Stimulated activated CD4-positive, alpha-beta T cell treated with anti-CD3 and anti-CD28 coated beads, Interleukin-15, amount 100 ng/mL, for 48 hours (primary cell): ENCODE data around the gene MMP20.
"Not testable (repeated sequence)": the region's sequence is repeated elsewhere in the genome, so short reads cannot be mapped to it uniquely, and the experiment has no call there.

ENCODE experiments used
- DNase-seq, 2 donors: peaks; one replicate each; pipeline ENCODE4 v3.0.0-alpha.2; 2020; ENCODE audit warnings: low read depth in 2 of 2

Gene MMP20

GRCh38 chr11:102625177-102625576, at the start of gene MMP20:
Gene MMP20 (minus strand): TSS chr11:102625332. CDS start chr11:102625319, 13 bp downstream.
- DNase-seq, result no peak

- DNase-seq, result no peak
Measured at GRCh38 chr11:102669664-102670063, 44.5 kb upstream of the MMP20 start.

DNA sequence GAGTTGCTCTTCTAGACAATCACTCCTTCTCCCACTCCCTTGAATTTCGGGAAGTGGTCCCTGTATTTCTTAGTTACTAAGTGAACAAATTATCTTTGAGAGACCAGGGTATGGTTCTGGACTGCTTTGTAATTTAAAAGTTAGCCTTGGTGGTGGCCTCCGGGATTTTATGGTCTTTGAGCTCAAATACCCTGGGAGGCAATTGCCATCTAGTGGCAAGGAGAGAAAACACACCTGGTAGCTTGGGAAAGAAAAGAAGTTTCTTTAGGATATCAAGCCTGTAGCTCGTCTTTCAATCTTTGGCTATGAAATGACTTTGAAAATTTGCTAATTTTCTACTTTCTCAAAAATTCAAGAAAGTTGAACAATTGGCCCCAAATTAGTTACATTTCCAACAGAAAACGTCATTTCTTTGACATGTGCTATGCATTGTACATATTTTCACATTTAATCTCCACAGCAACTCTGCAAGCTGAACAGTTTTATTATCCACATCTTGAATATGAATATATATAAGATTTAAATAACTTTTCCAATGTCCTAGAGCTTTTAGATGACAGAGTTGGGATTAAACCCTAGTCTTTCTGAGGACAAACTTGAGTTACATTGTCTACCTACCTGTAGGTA, 41.3 kb upstream of the MMP20 start:
- DNase-seq, result peak in 1 of 2 donors; percentile 4

- peak in 1 of 2 donors; percentile 3 for DNase-seq
Measured at GRCh38 chr11:102664001-102664752, 39.0 kb upstream of the MMP20 start.

- DNase-seq, result no peak
Measured at GRCh38 chr11:102662607-102663006, 37.5 kb upstream of the MMP20 start.

GRCh38 chr11:102661040-102661439, 35.9 kb upstream of the MMP20 start:
- no peak for DNase-seq

- no peak for DNase-seq
Measured at GRCh38 chr11:102656528-102656927, 31.4 kb upstream of the MMP20 start.

- DNase-seq, result no peak
Measured at GRCh38 chr11:102655547-102655946, 30.4 kb upstream of the MMP20 start.

DNA sequence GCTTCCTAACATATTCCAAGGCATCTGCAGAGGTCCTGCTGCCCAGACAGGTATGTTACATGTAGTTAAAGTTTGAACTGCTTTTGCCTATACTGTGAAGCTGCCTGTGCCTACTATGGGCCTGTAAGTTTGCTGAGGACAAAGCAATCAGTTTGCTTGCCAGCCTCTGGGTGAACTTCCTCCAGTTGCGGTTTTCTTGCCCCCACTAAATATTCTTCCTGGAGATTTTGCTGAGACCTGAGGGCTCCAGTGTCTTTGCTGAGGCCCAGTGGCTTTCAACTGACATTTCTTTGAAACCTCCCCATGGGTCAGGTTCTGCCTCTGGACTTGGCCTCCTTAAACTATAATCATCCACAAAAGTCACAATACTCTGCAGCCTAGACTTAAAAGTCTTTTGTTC, 29.6 kb upstream of the MMP20 start:
- no peak for DNase-seq

DNA sequence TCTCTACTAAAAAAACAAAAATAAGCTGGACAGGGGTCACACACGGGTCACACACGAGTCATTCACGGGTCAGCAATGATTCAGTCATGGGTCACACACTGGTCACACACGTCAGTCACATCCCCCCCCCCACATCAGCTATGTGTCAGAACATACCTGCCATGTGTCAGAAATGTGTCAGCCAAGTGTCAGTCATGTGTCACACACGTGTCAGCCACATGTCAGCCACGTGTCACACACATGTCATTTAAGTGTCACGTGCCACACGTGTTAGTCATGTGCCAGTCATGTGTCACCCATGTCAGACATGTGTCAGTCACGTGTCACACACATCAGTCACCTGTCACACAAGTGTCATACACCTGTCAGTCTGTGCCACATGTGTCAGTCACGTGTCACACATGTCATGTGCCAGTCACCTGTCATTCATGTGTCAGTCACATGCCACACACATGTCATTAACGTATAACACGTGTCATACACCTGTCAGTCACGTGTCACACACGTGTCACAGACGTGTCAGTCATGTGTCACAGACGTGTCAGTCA, 28.7 kb upstream of the MMP20 start:
- DNase-seq, result no peak

DNA sequence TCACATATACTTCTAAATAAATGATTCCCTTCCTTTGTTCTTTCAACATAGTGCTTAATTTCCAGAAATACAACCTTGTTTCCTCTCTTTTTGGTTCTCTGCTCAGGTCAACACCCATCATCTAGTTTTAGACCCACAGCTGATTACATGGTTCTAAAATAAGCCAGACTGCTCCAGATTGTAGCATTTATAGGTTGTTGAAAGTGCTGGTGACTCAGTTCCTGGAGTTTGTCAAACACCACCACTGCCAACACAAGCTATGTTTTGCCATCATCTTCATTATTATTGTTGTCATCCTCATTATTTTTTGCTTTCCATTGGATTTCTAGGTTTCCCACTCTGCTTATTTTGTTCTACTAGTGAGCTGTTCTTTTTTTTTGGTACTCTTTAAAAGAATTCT, 22.3 kb upstream of the MMP20 start:
- DNase-seq, result no peak

GRCh38 chr11:102643941-102644340, 18.8 kb upstream of the MMP20 start:
- DNase-seq, result no peak

DNA sequence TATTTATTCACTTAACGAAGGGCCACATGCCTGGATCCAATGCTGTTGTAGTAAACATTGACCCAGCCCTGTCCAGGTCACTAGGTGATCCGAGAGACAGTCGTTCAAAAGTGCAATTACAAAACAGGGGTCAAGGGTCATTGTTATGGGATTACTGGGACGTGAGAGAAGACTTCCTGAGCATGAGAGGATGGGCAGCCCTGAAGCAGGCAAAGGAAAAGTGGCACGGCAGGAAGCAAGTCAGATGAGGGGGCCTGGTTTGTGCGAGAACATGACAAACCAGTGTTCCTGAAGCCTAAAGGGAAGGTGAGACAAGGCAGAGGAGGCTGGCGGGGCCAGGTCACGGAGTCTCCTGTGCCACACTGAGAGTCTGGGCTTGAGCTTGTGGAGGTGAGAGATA, 15.8 kb upstream of the MMP20 start:
- no peak for DNase-seq

DNA sequence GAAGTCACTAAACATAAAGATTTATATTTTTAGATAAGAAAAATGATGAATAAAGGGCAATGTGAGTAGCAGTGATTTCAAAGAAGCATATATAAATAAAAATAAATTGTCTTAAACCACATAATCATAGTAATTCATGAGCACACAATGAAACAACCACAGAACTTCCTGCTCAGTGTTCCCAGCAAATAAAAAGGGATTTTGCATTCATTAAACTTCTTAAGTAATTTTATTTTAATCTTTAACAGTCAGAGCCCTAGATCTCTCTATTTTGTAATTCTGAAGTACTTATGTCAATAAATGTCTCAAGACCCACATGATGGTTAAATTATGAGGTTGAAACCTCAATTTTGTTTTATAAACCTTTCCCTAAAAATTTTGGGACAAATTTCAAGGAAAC, 14.5 kb upstream of the MMP20 start:
- no peak for DNase-seq

- DNase-seq, result no peak
Measured at GRCh38 chr11:102637731-102638130, 12.6 kb upstream of the MMP20 start.

DNA sequence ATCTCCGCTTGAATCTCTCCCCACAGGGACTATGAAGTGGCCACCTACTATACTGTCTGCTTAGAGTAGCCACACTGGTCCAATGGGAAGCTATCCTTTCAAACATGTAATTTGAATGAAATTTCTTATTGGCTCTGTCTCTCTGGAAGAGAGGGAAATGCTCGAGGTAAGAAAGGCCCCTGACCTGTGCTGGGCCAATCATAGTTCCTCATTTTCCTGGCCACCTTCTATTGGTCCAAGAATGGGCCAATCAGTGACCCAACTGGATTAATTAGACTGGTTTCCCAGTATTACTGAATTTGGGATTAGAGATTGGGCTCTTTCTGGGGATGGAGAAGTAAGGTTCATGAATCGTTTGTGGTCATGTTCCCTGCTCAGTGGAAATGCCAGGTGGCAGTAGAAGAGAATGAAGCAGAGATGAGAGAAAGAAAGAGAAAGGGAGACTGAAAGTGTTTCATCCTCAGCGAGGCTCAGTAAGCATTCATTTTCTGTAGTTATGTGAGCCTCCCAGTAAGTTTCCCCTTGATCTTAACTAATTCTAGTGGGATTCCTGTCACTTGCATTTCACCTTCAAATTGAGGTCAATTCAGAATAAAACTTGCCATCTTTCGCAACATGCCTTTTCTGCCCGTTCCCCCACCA, 8.4 kb upstream of the MMP20 start:
- DNase-seq, result no peak

GRCh38 chr11:102632026-102632425, 6.9 kb upstream of the MMP20 start:
- no peak for DNase-seq

DNA sequence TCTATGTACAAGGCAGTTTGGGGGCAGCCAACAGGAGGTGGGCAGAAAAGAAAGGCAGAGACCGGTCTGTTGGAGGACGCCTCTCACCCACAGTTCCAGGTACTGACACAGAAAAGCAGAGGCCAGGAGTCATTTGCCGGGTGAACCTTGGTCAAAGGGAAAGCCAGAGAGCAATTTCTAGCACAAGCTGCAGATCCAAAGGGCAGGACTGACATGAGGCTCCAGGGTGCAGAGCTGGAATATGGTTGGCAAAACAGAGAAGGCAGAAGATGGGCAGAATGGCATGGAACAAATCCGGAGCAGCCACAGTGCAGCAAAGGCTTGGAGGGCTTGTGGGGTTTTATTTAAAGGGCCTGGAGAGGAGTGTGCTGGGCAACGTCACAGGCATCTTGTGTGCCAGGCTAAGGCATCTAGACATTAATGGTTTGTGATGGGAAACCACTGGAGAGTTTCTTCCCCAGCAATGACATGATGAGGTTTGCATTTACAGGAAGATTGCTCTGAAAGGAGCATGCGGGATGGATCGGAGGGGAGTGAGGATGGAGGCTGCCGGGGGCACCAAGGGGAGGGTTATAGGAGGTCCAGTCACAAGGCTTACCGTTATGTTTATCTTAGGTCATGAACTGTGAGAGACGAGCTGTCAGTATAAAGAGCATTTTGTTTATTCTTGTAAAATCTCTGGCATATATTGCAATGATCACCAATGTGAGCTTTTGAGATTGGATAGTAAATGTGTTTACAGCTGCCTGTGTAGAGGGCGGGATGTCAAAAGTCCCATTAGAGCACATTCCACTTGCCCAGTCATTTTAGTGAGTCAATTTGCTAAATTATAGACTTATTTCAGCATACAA, 5.7 kb upstream of the MMP20 start:
- DNase-seq, result no peak

GRCh38 chr11:102629908-102630307, 4.8 kb upstream of the MMP20 start:
- not testable (repeated sequence) for DNase-seq

DNA sequence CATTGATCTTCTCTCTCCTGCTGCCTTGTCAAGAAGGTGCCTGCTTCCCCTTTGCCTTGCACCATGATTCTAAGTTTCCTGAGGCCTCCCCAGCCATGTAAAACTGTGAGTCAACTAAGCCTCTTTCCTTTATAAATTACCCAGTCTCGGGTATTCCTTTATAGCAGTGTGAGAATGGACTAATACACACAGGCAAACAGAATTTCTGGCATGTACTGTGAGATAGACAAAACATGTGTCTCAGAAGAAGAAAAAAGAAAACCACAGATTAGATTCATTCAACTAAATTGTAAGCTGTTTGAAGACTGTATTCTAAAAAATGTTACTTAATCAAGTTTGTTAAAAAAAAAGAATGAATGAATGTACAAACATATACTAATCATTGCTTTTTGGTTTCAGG, 1.5 kb upstream of the MMP20 start:
- no peak for DNase-seq

DNA sequence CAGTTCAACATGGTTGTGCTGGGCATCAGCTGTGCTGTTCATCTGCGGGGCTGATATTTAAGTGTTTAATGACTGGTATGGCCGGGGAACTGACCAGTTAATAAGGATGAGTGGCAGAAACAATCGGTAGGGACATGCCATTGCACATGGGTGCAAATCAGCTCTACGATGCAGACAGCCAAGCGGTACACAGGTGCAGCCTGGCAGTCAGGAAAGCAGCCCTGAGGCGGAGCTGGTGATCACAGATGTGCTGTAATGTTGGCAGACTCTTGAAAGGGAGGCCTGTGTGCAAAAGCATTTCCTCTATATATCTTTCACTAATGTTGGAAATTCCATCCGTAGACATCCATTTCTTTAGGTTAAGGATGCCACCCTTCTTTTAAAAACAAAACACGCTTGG, 1.1 kb downstream of the MMP20 start:
- no peak for DNase-seq

- no peak for DNase-seq
Measured at GRCh38 chr11:102623128-102623527, 2.0 kb downstream of the MMP20 start.
